Stimulated activated CD4-positive, alpha-beta T cell treated with anti-CD3 and anti-CD28 coated beads, Interleukin-12 subunit alpha, Interleukin-12 subunit beta, amount 100 ng/mL, for 48 hours (primary cell): ENCODE data around the gene PLPPR1.
"Not testable (repeated sequence)": the region's sequence is repeated elsewhere in the genome, so short reads cannot be mapped to it uniquely, and the experiment has no call there.

Experiments used
- DNase-seq, 3 donors: peaks; one replicate each; pipeline ENCODE4 v3.0.0-alpha.2; 2020; ENCODE audit warnings: low read depth in 2 of 3, low spot score in 1 of 3

Gene PLPPR1

DNA sequence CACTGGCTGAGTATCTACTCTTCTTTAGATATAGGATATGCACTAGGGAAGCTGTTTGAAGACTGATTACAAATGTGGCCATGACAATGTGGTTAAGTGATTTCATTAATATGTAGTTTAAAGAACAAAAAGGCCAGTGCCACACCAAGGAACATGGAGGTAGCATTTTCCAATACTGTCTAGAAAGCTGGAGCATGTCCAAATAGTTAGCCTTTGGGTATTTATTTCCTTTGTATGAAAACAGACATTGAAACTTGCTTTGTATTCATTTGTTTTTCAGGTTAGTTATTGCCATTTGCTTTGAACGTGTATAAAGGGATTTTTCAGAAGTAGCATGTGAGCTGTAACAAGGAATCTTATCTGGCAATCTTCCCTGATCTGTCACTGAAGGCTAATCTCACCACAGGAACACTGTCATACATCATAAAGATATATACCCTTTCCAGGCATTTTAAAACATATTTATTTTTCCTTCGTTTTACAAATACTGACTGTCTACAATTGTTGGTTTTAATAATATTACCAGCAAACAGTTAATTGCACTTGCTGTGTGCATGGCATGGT, 93.4 kb downstream of the PLPPR1 start:
- DNase-seq = no peak

DNA sequence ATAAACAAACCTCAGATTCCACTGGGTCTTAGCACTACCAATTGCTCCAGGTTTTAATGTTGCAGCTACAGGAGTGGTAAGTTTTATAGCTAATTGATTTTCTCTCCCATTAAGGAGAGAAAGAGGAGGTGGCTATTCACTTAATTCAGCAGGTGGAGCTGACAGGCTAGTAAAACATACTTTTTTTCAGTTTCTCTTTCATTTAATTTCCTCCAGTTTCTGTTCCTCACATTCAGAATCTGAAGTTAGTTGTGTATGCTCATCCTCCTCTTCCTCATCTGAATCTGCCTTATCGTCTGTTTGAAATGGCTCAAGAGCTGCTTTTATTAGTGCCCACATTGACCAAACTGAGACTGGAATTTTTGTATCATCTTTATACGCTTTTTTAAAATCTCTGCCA, 98.0 kb downstream of the PLPPR1 start:
- no peak for DNase-seq

DNA sequence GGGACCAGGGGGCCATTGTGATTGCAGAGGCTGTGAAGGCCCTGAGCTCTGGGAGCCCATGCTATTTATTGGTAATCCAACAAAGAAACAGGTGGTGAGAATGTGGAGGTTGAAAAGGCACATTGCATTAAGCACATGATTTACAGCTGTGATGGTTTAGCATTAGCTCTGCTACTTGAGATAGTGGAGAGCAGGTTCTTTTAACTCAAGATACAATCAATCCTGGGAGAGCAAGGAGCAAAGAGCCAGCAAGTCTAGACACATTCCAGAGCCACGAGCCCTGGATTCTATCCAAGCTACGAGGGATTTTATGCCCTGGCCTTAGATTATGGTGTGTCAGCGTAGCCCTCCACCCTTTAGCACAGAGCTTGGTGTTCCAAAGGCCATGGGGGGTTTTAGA, 98.8 kb downstream of the PLPPR1 start:
- not testable (repeated sequence) for DNase-seq

DNA sequence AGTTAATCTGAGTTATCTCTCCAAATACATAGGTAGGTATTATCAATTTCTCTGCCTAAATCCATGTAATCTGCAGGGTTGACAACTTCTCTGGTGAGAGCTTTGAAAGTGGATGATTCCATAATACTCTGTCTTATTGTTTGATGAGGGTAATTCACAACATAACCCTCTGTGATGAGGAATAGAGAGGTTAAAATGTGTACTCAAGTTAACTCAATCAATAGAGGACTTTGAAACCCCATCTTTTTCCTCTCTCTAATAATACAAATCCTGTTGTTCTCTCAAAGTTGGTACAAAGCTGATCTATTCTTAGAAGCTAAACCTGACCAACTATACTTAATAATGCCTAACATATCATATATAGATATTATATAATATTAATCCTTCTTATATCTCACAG, 100.1 kb downstream of the PLPPR1 start:
- DNase-seq = no peak

DNA sequence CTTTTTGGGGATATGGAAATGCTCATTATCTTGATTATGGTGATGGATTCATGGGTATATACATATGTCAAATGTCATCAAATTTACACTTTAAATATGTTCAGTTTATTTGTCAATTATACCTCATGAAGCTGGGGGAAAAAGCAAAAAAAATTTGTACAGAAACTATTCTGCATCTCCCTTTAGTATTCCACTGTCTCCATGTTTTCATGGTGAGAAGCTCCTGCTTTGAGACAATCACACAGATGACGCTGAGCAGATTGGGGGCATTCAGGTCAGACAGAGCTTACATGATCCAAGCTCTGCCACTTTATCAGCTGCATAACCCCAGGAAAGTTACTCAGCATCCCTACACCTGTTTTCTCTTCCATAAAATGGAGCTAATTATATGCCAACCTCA, 101.5 kb downstream of the PLPPR1 start:
- DNase-seq = no peak

DNA sequence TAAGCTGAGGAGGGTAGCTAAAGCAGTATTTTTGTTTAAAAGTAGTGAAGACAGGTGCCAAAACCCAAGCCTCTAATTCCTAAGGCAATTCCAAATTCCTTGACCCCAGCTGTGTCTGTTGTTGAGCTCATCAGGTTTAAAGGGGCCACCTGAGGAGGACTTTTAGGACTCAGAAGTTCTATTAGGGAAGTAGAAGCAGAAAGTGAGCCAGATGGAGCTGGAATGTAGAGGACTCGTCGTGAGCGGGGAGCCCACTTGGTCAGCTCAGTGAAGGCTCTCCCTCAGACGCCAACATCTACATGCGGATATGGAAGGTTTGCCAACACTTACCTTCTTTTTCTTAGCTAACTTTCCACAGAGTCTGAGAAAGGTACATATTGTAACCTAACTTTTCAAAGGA, 102.8 kb downstream of the PLPPR1 start:
- no peak for DNase-seq

DNA sequence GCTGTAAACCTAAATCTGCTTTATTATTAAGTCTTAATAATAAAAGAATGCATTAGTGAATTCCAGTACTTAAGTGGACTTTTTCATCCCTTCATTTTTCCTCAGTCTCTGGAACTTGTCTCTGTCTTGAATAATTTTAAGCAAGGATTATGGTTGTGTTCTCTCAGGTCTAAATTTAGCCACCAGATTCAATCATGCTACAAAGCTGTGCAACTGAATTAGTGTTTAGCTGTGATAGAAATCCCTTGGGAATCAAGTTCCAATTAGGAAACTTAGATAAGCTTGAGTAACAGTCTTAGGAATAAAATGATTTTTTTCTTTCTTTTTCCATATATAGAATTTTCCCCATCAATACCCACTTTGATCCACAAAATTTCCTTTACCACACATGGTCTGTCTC, 104.3 kb downstream of the PLPPR1 start:
- DNase-seq = no peak

DNA sequence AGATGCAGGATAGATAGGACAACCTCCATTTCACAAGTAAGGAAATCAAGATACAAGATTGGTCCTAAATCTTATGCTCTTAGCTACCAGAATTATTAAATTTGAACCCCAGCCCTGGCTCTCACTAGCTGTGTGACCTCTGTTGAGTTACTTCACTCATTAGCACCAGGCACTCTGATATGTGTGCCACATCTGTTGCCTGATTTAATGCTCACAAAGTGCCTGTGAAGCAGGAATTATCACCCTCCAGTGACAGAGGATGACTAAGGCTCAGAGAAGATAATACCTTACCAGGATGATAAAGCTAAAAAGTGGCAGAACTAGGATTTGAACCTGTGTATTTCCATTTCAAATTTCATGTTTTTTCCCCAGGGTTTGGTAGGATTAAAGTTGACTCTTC, 110.0 kb downstream of the PLPPR1 start:
- DNase-seq = no peak

DNA sequence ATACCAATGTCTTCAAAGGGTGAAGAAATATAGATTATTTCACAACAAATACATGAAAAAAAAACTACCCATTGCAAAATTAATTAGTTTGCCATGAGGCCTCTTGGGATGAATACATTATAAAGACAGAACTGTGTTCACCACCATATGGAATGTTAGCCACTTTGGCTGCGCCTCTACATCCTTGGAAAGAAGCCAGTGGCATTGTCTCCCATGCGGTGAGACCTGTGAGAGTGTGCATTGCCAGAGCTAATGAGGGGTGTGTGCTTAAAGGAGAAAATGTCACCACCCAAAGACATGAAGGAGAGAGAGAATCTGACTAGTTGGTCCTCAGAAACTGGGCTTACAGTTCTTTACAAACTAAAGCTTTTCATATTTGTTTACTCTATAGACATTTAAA, 110.6 kb downstream of the PLPPR1 start:
- no peak for DNase-seq

DNA sequence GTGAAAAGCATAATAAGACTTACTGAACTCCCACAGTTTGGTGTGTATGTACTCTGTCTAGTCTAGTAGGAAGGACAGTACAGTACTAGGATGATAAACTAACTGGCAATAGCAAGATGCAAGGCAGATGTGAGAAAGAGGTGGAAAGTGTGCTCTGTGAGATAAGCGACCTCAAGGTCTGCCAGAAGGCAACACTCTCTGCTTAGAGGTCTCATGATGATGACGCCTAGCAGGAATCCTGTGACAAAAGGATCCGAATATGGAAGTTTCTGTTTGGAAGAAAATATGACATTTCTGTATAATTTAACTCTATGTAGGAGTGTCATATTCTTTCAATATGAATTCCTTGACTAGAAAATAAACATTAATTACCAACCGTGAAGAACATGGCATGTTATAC, 112.2 kb downstream of the PLPPR1 start:
- no peak for DNase-seq

DNA sequence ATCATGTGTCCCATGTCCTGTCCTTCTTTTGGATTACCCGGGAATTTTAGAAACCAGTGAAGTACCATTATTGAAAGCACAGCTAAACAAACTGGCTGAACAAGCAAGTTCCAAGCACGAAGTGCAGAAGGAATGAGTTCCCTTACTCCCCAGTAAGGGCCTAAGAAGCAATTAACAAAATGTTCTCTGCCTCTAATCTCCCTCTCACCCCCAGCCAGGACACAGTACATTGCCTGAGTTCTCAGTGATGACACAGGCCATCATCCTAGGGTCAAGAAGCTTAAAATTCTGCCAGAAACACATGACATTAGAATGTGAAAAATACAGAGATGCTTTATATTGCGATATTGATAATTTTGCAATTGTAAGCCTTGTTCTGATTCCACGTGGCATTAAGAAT, 118.0 kb downstream of the PLPPR1 start:
- DNase-seq = no peak

DNA sequence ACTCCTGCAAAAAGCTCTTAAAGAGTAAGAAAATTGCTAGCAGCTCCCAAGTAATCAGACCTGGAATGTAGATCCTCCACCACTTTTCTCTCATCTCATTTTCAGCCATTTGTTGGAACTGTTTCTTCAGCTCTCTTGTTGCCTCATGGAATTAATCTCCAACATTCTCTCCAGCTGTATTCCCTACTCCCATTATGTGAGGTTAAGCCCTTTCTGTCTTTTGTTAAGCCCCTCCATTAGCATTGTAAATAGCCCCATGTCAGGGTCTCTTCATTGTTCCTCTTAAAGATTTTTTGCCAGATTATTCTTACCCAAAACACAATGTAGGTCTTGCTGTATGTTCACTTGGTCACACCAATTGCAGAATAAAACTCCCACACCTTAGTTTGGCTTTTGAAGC, 119.8 kb downstream of the PLPPR1 start:
- DNase-seq = no peak

DNA sequence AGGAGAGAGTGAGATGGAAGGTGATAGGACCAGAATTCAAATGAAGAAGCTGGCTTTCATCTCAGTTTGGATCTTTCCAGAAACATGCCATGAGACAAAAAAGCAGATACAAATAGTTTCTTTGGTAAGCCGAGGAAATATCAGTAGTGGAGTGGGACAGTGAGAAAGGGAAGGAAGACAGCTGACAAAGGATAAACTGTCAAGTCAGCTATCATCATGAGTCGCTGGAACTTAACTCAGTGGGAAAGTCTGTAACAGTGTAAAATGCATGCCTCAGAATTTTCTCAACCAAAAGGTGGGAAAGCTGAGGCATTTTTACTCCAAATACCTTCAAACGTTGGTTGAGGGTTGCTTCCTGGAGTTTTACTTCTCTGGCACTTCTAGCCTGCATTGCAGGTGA, 129.8 kb downstream of the PLPPR1 start:
- no peak for DNase-seq

DNA sequence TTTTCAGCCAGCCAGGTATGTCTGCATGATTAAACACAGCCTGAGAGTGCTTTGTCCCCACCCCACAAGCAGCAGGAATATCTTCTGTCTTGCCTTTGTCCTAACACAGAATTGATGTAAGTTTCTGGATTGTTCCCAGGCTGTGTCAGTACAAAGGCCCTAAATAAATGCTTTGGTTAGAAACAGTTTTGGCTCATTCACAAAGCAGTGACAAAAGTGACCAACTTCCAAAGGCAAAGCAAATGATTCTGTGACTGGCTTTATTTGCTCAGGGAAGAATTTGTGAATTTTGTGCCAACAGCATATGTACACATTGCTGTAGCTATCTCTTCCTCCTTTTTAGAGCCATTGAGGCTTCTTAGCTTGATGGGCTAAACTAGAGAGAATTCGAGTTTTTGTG, 133.7 kb downstream of the PLPPR1 start:
- no peak for DNase-seq

DNA sequence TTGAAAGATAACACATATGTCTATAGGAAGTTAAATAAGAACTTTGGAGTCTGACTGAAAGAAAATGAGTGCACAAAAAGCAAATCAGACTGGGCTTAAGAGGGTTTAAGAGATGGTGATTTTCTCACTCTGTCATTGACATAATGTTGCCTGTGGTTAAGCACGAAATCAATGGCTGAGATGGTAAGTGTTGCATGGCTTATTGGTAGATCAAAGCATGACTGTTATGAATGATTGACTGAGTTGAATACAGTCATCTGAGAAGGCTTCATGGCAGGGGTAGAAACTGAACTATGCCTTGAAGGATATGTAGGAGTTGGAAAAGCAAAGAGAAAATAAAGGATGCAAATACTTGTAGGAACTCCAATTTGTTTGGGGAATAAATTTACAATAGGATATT, 136.6 kb downstream of the PLPPR1 start:
- no peak for DNase-seq

DNA sequence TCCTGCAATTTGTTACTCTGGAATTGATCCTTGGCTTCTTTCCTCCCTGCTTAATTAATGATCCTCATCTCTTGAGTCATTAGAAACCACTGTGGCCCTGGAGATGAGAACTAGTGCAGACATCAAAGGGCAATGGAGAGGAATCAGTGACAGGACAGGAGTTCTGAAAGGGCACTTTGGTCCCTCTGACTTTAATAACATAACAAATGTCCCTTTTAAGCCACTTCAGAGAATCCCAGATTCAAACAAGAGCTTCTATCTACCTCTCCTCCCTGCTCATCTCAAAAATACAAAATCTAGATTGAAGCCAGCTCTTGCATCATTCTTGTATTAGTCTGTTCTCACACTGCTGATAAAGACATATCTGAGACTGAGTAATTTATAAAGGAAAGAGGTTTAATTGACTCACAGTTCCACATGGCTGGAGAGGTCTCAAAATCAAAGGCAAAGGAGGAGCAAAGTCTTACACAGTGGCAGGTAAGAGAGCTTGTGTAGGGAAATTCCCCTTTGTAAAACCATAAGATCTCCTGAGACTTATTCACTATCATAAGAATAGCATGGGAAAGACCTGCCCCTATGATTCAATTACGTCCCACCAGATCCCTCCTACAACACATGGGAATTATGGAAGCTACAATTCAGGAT, 139.1 kb downstream of the PLPPR1 start:
- DNase-seq = no peak

DNA sequence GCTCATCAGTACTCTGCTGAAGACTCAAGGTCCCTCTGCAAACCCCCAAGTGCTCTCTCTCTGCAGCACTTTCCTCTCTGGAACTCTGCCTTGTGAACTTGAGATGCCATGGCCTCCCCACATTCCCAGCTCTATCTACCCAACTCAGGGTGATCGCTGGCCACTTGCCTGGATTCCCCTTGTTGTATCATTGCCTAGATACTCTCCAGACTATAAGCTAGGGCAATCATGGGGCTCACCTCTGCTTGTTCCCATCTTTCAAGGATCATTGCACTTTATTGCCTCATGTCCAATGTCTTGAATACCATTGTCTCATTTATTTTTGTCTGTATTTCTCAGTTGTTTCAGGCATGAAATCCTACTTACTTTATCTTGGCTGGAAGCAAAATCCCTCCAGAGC, 144.1 kb downstream of the PLPPR1 start:
- DNase-seq = no peak

DNA sequence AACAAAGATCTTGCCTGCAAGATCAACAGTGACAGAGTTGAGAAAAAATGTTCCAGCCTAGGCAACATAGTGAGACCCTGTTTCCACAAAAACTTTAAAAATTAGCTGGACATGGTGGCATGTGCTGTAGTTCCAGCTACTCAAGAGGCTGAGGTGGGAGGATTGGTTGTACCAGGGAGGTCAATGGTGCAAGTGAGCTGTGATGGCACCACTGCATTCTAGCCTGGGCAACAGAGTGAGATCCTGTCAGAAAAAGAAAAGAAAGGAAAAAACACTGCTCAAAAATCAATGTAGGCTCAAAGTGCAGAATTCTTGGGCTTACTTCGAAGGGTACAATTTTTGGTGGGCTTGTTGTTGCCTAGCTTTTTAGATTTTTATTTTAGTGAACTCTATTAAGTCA, 145.4 kb downstream of the PLPPR1 start:
- DNase-seq = no peak

DNA sequence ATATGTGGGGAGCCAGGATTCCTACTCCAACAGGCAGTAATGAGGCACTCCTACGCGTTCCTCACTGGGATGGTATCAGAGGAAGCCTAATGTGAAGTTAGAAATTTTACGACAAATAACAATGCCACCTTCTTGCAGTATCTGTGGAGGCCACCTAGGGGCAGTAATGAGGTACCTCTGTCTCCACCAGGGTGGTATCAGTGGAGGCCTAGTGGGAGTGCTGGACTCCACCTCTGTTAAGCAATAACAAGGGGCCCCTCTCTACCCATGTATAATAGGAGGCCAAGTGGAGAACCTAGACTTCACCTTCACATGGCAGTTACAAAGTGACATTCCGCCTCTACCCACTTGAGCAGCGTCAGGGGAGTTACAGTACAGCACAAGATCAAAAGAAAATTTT, 147.9 kb downstream of the PLPPR1 start:
- no peak for DNase-seq

DNA sequence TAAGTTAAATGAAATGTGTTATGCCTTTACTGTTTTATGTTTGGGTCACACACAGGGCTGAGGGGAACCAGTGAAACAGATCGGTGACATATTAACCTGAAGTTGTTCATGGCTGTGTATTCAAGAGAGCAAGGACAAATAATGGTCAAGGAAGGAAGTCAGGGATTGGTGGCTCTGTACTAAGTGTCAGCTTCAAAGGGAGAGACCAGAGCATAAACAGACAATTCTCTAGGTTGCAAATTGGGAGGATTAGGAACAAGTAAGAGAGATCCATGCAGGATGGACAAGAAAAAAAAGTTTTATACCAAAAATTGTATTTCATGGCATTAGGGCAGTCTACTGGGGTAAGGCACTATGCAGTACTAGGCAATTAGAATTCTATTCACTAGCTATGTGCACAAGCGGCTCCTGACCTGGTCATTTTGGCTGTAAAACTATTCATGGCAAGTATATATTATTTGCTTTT, 156.3 kb downstream of the PLPPR1 start:
- no peak for DNase-seq

DNA sequence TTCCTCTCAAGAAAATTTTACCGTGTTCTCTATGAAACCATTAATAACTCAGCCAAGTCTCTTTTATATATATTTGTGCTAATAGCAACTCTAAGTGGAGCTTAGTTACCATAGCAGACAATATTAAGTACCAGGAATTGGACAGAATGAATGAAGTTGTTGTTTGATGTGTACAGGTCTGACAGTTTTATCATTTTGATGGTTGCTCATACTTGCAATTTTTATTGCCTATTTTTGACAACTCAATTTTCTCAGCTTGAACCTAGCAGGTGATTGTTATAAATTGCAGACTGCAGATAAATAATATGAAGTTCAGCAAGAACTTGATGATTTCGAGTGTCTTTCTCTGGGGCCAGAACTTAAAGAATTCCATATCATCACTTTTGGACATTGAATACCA, 163.2 kb downstream of the PLPPR1 start:
- no peak for DNase-seq

DNA sequence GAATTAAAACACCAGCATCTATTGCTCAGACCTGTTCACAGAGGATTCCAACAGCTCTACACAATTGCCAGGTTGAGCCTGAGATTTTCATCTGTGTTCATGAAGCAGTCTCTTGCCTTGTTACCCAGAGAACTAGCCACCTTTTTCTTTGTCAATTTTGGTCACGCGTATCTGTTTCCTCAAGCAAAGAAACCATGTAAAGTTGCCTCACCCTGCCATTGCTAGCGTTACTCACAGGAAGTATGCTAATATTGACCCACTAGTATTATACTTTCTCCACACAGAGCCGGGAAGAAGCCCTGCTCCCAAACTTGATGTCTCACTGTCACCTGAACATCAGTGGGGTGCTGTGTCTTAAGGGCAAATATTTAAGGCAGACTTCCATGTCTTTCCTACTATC, 168.5 kb downstream of the PLPPR1 start:
- DNase-seq = no peak

DNA sequence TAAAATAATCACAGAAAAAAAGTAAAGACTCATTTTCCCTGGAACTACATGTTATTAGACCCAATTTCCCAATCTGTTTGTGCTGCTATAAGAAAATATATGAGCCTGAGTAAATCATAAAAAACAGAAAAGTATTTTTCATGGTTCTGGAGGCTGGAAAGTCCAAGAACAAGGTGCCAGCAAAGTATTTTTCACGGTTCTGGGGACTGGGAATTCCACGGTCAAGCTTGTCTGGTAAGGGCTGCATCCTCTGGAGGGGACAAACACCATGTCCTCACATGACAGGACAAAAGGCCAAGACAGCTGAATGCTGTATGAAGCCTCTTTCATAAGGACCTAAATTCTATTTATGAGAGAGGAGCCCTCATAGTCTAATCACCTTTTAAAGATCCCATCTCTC, 172.3 kb downstream of the PLPPR1 start:
- no peak for DNase-seq
